Measurements from ENCODE around the gene PDGFC. TPM values are rescaled to one million over a fixed set of nuclear protein-coding genes. Genes with fewer than 3 reads are reported as not detected.

PDGFC gene
- total RNA-seq, 2 experiments from 2014 or later = not detected

DNA sequence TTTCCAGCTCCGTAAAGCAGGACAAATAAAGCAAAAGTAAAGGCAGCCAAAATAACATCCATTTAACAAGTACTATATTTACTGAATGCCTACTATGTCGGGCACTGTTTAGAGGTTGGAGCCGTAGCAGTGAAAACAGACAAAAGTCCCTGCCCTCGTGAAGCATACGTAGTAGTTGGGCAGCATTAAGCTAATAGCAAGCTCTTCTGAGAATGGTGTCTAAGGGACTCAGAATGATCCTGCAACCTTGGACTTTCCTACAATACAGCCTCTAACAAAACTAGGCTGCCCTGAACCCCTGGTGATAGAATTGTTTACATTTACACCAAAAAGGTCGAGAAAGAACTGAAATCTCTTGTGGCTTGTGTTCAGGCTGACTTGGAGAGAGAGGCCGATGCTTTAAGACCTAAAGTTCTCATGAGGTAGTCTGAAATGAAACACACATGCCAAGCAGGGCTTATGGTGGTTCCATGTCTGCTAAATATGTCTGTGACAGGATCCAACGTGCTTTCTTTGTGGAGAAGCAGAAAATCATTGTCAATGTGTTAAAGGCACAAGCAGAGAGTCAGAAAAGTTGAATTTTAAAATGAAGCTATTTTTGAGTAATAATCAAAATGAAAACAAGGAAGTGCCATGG is 898 bp upstream of the PDGFC start:
- CTCF ChIA-PET (ENCODE audit: unreplicated experiment) = interaction anchor here (0.6 kb wide), 1 partner anchor 26 kb away, joined by 3 read pairs; no protein-coding TSS in a partner anchor
- no peak for TF ChIP-seq EZH2phosphoT487 (IDR thresholded peaks at IDR 0.05; ENCODE audit: borderline replicate concordance, low read depth, low read length)
- TF ChIP-seq, protein P1, sequence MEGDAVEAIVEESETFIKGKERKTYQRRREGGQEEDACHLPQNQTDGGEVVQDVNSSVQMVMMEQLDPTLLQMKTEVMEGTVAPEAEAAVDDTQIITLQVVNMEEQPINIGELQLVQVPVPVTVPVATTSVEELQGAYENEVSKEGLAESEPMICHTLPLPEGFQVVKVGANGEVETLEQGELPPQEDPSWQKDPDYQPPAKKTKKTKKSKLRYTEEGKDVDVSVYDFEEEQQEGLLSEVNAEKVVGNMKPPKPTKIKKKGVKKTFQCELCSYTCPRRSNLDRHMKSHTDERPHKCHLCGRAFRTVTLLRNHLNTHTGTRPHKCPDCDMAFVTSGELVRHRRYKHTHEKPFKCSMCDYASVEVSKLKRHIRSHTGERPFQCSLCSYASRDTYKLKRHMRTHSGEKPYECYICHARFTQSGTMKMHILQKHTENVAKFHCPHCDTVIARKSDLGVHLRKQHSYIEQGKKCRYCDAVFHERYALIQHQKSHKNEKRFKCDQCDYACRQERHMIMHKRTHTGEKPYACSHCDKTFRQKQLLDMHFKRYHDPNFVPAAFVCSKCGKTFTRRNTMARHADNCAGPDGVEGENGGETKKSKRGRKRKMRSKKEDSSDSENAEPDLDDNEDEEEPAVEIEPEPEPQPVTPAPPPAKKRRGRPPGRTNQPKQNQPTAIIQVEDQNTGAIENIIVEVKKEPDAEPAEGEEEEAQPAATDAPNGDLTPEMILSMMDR (conservative IDR thresholded peaks at IDR 0.05; ENCODE audit: low read length) = no peak
- DNase-seq (ENCODE audit: low spot score) = no peak
- H2AFZ ChIP-seq (ENCODE audit: low read length) = no peak overlapping the region
- intact Hi-C loops (cut with micrococcal nuclease; ENCODE audit: unreplicated experiment) = no loop called here
- POLR2A ChIA-PET = no interaction called here
- BruUV-seq (replicated peaks) = no TSS peak
- H3K4me1 ChIP-seq (ENCODE audit: insufficient read depth, low read length, poor library complexity, severe bottlenecking) = no peaks in the 10 kb centered on the region
- H3K27ac ChIP-seq (ENCODE audit: low read depth, low read length, poor library complexity, severe bottlenecking) = no peak overlapping the region
- H3K9me2 ChIP-seq (ENCODE audit: insufficient read depth, low read length) = no peaks in the 10 kb centered on the region
- no peaks in the 10 kb centered on the region for H3K36me3 ChIP-seq (ENCODE audit: insufficient read depth, low read length)
- H3K4me2 ChIP-seq (ENCODE audit: low read length) = no peak overlapping the region
- H3K79me2 ChIP-seq (ENCODE audit: insufficient read depth, low read depth, low read length) = no peaks in the 10 kb centered on the region
- H3K4me3 ChIP-seq (ENCODE audit: low read depth, low read length, poor library complexity, severe bottlenecking) = no peak overlapping the region
- H4K20me1 ChIP-seq (ENCODE audit: insufficient read depth, low read length) = no peaks in the 10 kb centered on the region
- H3K9me3 ChIP-seq (ENCODE audit: low read length) = no peaks in the 10 kb centered on the region

GRCh38 chr4:156971165-156971675 is 379 bp downstream of the PDGFC start:
- Histone ChIP-seq H4K20me1 (ENCODE audit: insufficient read depth, low read length) (no peaks in the 10 kb centered on the region), H3K9me2 (ENCODE audit: insufficient read depth, low read length) (no peaks in the 10 kb centered on the region), H3K4me1 (ENCODE audit: insufficient read depth, low read length, poor library complexity, severe bottlenecking) (no peaks in the 10 kb centered on the region), H3K36me3 (ENCODE audit: insufficient read depth, low read length) (no peaks in the 10 kb centered on the region), H2AFZ (ENCODE audit: low read length) (no peak overlapping the region), H3K4me3 (ENCODE audit: low read depth, low read length, poor library complexity, severe bottlenecking) (no peak overlapping the region), H3K9me3 (ENCODE audit: low read length) (no peaks in the 10 kb centered on the region), H3K27ac (ENCODE audit: low read depth, low read length, poor library complexity, severe bottlenecking) (no peak overlapping the region), H3K79me2 (ENCODE audit: insufficient read depth, low read depth, low read length) (no peaks in the 10 kb centered on the region), H3K4me2 (ENCODE audit: low read length) (no peak overlapping the region)
- POLR2A ChIA-PET = no interaction called here
- BruUV-seq (replicated peaks) = no TSS peak
- no peak for DNase-seq (ENCODE audit: low spot score)
- TF ChIP-seq, protein P1 (conservative IDR thresholded peaks at IDR 0.05; ENCODE audit: low read length) = no peak
- no peak for TF ChIP-seq EZH2phosphoT487 (IDR thresholded peaks at IDR 0.05; ENCODE audit: borderline replicate concordance, low read depth, low read length)
- CTCF ChIA-PET (ENCODE audit: unreplicated experiment) = no interaction called here
- intact Hi-C loops (cut with micrococcal nuclease; ENCODE audit: unreplicated experiment) = no loop called here

- BruUV-seq (replicated peaks) = no TSS peak
- Histone ChIP-seq H3K27ac (ENCODE audit: low read depth, low read length, poor library complexity, severe bottlenecking) (no peak overlapping the region), H3K4me3 (ENCODE audit: low read depth, low read length, poor library complexity, severe bottlenecking) (no peak overlapping the region), H3K9me3 (ENCODE audit: low read length) (no peaks in the 10 kb centered on the region), H4K20me1 (ENCODE audit: insufficient read depth, low read length) (no peaks in the 10 kb centered on the region), H2AFZ (ENCODE audit: low read length) (no peak overlapping the region), H3K4me2 (ENCODE audit: low read length) (no peak overlapping the region), H3K79me2 (ENCODE audit: insufficient read depth, low read depth, low read length) (no peaks in the 10 kb centered on the region), H3K4me1 (ENCODE audit: insufficient read depth, low read length, poor library complexity, severe bottlenecking) (no peaks in the 10 kb centered on the region), H3K36me3 (ENCODE audit: insufficient read depth, low read length) (no peaks in the 10 kb centered on the region), H3K9me2 (ENCODE audit: insufficient read depth, low read length) (no peaks in the 10 kb centered on the region)
- intact Hi-C loops (cut with micrococcal nuclease; ENCODE audit: unreplicated experiment) = no loop called here
- DNase-seq (ENCODE audit: low spot score) = no peak
- TF ChIP-seq, protein P1 (conservative IDR thresholded peaks at IDR 0.05; ENCODE audit: low read length) = no peak
- no peak for TF ChIP-seq EZH2phosphoT487 (IDR thresholded peaks at IDR 0.05; ENCODE audit: borderline replicate concordance, low read depth, low read length)
- POLR2A ChIA-PET = no interaction called here
- CTCF ChIA-PET (ENCODE audit: unreplicated experiment) = no interaction called here
These were observed 966 bp downstream of the PDGFC start for GRCh38 chr4:156970501-156971164.

Measured in OCI-LY7 (cell line).